Astrocyte (in vitro differentiated cells and primary cell): ENCODE results near the gene RBSN. TPM values are rescaled to one million over a fixed set of nuclear protein-coding genes. Genes with fewer than 3 reads are reported as not detected.

Experiments
- DNase-seq: peaks from one replicate; pipeline ENCODE4 v3.0.0-alpha.2; 2010; ENCODE audit warnings: low read depth
- FAIRE-seq: peaks from 2 replicates; lab custom pipeline; 2011; peaks lifted over from hg19 to GRCh38; lab: Jason Lieb, UNC
- H2AFZ ChIP-seq: 2 replicates; pipeline ENCODE4 v1.6.0; 2012; ENCODE audit warnings: low read depth, low read length, inconsistent platforms
- H3K27ac ChIP-seq: 2 replicates; pipeline ENCODE4 v1.5.1; 2011; ENCODE audit warnings: low read depth, low read length, inconsistent platforms
- H3K27me3 ChIP-seq: 2 replicates; pipeline ENCODE4 v1.6.0; 2011; ENCODE audit warnings: low read length, inconsistent platforms; ENCODE audit not compliant: insufficient read depth
- H3K36me3 ChIP-seq: 2 replicates; pipeline ENCODE4 v1.5.1; 2011; ENCODE audit warnings: low read length, inconsistent platforms; ENCODE audit not compliant: insufficient read depth
- H3K4me1 ChIP-seq: 2 replicates; pipeline ENCODE4 v1.5.1; 2011; ENCODE audit warnings: low read length, inconsistent platforms; ENCODE audit not compliant: insufficient read depth
- H3K4me2 ChIP-seq: 2 replicates; pipeline ENCODE4 v1.6.0; 2012; ENCODE audit warnings: low read length, inconsistent platforms
- H3K4me3 ChIP-seq: 2 replicates; pipeline ENCODE4 v1.5.1; 2011; ENCODE audit warnings: low read depth, mild to moderate bottlenecking, low read length, inconsistent platforms; ENCODE audit not compliant: insufficient read depth
- H3K79me2 ChIP-seq: 2 replicates; pipeline ENCODE4 v1.6.0; 2012; ENCODE audit warnings: mild to moderate bottlenecking, low read length, inconsistent platforms; ENCODE audit not compliant: insufficient read depth
- H3K9ac ChIP-seq: 2 replicates; pipeline ENCODE4 v1.6.0; 2012; ENCODE audit warnings: mild to moderate bottlenecking, low read length, inconsistent platforms
- H3K9me3 ChIP-seq: 2 replicates; pipeline ENCODE4 v1.5.1; 2012; ENCODE audit warnings: low read depth, mild to moderate bottlenecking, low read length, inconsistent platforms; ENCODE audit not compliant: insufficient read depth
- H4K20me1 ChIP-seq: 2 replicates; pipeline ENCODE4 v1.6.0; 2012; ENCODE audit warnings: low read length, inconsistent platforms; ENCODE audit not compliant: insufficient read depth
- H3K27ac Mint-ChIP-seq: one replicate; pipeline ENCODE4 v1.8.0; 2021; ENCODE audit warnings: mild to moderate bottlenecking, mixed read lengths; ENCODE audit not compliant: unreplicated experiment
- H3K27me3 Mint-ChIP-seq: one replicate; pipeline ENCODE4 v1.8.0; 2021; ENCODE audit warnings: low read depth, mixed read lengths; ENCODE audit not compliant: unreplicated experiment
- H3K36me3 Mint-ChIP-seq: one replicate; pipeline ENCODE4 v1.8.0; 2021; ENCODE audit warnings: low read depth, mixed read lengths; ENCODE audit not compliant: unreplicated experiment
- H3K4me1 Mint-ChIP-seq: one replicate; pipeline ENCODE4 v1.8.0; 2021; ENCODE audit warnings: low read depth, mixed read lengths; ENCODE audit not compliant: unreplicated experiment
- H3K4me3 Mint-ChIP-seq: one replicate; pipeline ENCODE4 v1.8.0; 2021; ENCODE audit warnings: mild to moderate bottlenecking, moderate library complexity, mixed read lengths; ENCODE audit not compliant: unreplicated experiment
- H3K9me3 Mint-ChIP-seq: one replicate; pipeline ENCODE4 v1.8.0; 2021; ENCODE audit warnings: mild to moderate bottlenecking, mixed read lengths; ENCODE audit not compliant: unreplicated experiment
- EZH2 ChIP-seq: IDR thresholded peaks from 2 replicates; pipeline ENCODE4 v1.6.1; 2012; ENCODE audit warnings: mild to moderate bottlenecking, low read length, inconsistent platforms; ENCODE audit not compliant: insufficient read depth
- total RNA-seq: library from RNA; stranded (reverse); gene quantifications from 2 replicates; pipeline ENCODE4 v1.2.1, GENCODE V29; 2021
- TF ChIP-seq, protein P1 (sequence below): IDR thresholded peaks from 2 replicates; pipeline ENCODE4 v1.5.1; 2011; ENCODE audit warnings: low read depth, mild to moderate bottlenecking, inconsistent platforms, low read length, moderate library complexity; ENCODE audit not compliant: insufficient read depth

RBSN gene
- total RNA-seq, 1 donor from 2014 or later = 20.3 TPM

DNA sequence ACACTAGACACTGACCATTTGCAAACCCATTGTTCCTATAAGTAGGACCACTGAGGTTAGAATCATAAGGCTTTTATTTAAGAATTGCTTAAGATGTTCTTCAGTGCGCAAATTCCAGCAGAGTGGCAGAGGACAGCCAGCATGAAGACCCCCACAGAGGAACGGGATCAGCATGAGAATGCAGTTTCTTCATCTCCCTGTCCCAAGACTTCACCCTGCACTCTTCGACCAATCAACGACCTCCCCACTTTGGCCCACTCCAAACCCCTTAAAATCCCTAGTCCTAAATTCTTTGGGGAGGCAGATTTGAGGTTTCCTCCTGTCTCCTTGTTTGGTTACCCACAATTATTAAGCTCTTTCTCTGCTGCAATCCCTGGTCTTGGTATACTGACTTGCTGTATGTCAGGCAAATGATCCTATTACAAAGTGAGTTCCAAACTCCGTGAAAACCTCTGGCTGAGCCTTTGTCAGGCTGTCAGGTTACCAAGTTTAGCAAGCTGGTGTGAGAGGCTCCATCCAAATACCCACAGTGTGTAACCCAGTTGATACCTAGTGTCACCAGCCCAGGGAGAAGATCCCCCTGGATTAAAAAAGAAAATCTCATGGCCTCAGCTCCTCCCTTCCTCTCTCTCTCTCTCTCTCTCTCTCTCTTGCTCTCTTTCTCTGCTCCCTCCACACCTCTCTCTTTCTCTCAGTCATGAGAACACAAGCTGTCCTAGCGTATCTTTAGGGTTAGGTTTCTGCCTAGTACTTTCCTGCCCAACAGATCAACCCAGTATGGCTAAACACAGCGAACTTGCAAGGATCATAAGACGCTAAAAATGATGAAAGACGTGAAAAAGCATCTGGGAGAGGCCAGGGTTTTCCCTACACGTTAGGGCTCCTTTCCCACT, 15.8 kb upstream of the RBSN start:
- Histone ChIP-seq H3K27ac (no peak overlapping the region), H3K79me2 (no peaks in the 10 kb centered on the region), H3K4me2 (no peak overlapping the region), H3K36me3 (no peaks in the 10 kb centered on the region), H2AFZ (no peak overlapping the region), H3K9me3 (no peaks in the 10 kb centered on the region), H4K20me1 (no peaks in the 10 kb centered on the region), H3K9ac (no peak overlapping the region), H3K4me1 (no peaks in the 10 kb centered on the region), H3K4me3 (no peak overlapping the region), H3K27me3 (peaks cover 10% of the 10 kb centered on the region)
- H3K36me3 Mint-ChIP-seq = no peaks in the 10 kb centered on the region
- H3K27me3 Mint-ChIP-seq = peaks cover 23% of the 10 kb centered on the region
- DNase-seq = no peak
- H3K4me1 Mint-ChIP-seq = no peaks in the 10 kb centered on the region
- no peak overlapping the region for H3K4me3 Mint-ChIP-seq
- no peak for TF ChIP-seq EZH2
- TF ChIP-seq, protein P1, sequence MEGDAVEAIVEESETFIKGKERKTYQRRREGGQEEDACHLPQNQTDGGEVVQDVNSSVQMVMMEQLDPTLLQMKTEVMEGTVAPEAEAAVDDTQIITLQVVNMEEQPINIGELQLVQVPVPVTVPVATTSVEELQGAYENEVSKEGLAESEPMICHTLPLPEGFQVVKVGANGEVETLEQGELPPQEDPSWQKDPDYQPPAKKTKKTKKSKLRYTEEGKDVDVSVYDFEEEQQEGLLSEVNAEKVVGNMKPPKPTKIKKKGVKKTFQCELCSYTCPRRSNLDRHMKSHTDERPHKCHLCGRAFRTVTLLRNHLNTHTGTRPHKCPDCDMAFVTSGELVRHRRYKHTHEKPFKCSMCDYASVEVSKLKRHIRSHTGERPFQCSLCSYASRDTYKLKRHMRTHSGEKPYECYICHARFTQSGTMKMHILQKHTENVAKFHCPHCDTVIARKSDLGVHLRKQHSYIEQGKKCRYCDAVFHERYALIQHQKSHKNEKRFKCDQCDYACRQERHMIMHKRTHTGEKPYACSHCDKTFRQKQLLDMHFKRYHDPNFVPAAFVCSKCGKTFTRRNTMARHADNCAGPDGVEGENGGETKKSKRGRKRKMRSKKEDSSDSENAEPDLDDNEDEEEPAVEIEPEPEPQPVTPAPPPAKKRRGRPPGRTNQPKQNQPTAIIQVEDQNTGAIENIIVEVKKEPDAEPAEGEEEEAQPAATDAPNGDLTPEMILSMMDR = no peak
- no peaks in the 10 kb centered on the region for H3K9me3 Mint-ChIP-seq
- H3K27ac Mint-ChIP-seq = no peak overlapping the region
- no peak for FAIRE-seq

DNA sequence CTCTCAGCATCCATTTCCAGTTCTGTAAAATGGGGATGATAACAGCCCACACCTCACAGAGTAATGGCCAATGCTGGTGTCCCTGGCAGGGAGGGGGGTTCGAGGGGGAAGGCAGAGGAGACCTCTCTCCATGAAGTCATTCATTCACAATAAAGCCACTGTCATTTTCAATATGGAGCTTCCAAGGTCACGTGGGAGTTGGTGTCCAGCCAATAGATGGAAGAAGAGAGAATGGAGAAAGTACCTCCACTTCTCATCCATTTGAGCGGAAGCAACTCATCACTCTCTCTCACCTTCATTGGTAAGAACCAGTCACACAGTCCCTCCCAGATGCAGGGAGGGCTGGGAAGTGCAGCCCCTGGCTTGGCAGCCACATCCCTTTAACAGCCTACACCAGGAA, 14.9 kb upstream of the RBSN start:
- DNase-seq (no peak), FAIRE-seq (no peak)
- Mint-ChIP-seq H3K9me3 (no peaks in the 10 kb centered on the region), H3K27me3 (peaks cover 25% of the 10 kb centered on the region), H3K27ac (no peak overlapping the region), H3K36me3 (no peaks in the 10 kb centered on the region), H3K4me1 (no peaks in the 10 kb centered on the region), H3K4me3 (no peak overlapping the region)
- Histone ChIP-seq H3K79me2 (no peaks in the 10 kb centered on the region), H3K9ac (no peak overlapping the region), H3K4me1 (no peaks in the 10 kb centered on the region), H3K9me3 (no peaks in the 10 kb centered on the region), H2AFZ (no peak overlapping the region), H3K36me3 (no peaks in the 10 kb centered on the region), H3K27me3 (peaks cover 5% of the 10 kb centered on the region), H3K4me2 (no peak overlapping the region), H3K27ac (no peak overlapping the region), H3K4me3 (no peak overlapping the region), H4K20me1 (no peaks in the 10 kb centered on the region)
- TF ChIP-seq EZH2 = no peak
- TF ChIP-seq, protein P1 = no peak

DNA sequence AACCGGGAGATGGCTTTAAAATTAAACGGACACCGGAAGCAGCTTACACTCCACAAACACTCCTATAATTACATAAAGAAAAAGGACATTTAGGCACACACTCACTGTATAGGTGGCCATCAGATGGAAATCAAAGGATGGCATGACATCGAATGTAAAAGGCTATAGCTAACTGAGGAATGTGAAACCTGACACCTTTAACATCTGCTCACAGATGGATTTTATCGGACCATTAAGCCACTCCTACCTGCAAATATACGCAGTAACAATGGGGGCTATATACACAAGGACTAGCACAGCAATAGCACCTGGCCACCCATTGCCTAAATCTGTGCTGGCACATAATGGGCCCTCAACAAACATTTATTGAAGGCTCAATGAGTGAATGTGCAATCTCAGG, 14.5 kb upstream of the RBSN start:
- H3K9ac ChIP-seq = no peak overlapping the region
- no peak for DNase-seq
- H4K20me1 ChIP-seq = no peaks in the 10 kb centered on the region
- no peaks in the 10 kb centered on the region for H3K36me3 ChIP-seq
- FAIRE-seq = no peak
- no peak overlapping the region for H3K27ac ChIP-seq
- no peak overlapping the region for H3K4me2 ChIP-seq
- no peaks in the 10 kb centered on the region for H3K4me1 Mint-ChIP-seq
- H2AFZ ChIP-seq = no peak overlapping the region
- H3K9me3 Mint-ChIP-seq = no peaks in the 10 kb centered on the region
- H3K4me1 ChIP-seq = no peaks in the 10 kb centered on the region
- H3K79me2 ChIP-seq = no peaks in the 10 kb centered on the region
- H3K4me3 Mint-ChIP-seq = no peak overlapping the region
- no peak overlapping the region for H3K27ac Mint-ChIP-seq
- H3K9me3 ChIP-seq = no peaks in the 10 kb centered on the region
- no peak for TF ChIP-seq EZH2
- TF ChIP-seq, protein P1 = no peak
- no peak overlapping the region for H3K4me3 ChIP-seq
- H3K27me3 Mint-ChIP-seq = peaks cover 26% of the 10 kb centered on the region
- no peaks in the 10 kb centered on the region for H3K36me3 Mint-ChIP-seq
- peaks cover 5% of the 10 kb centered on the region for H3K27me3 ChIP-seq
